GM21717 (cell line): ENCODE measurements around the gene KRT6B.

Source experiments
- ATAC-seq: cut with Tn5 transposase; IDR thresholded peaks from one replicate; pipeline ENCODE4 v1.9.1; 2021; ENCODE audit warnings: mild to moderate bottlenecking, moderate library complexity; ENCODE audit not compliant: unreplicated experiment

KRT6B gene

GRCh38 chr12:52437508-52437907, 14.4 kb downstream of the KRT6B start:
- ATAC-seq: no peak

GRCh38 chr12:52436828-52437474, 15.0 kb downstream of the KRT6B start:
- ATAC-seq: no peak

GRCh38 chr12:52436000-52436827, 15.7 kb downstream of the KRT6B start:
- no peak for ATAC-seq

GRCh38 chr12:52435659-52435999, 16.3 kb downstream of the KRT6B start:
- ATAC-seq: no peak

- no peak for ATAC-seq
These were observed 17.0 kb downstream of the KRT6B start for GRCh38 chr12:52434760-52435530.

GRCh38 chr12:52434081-52434733, 17.7 kb downstream of the KRT6B start, which contains the start of gene KRT75:
TSS of gene KRT75 (minus strand) at chr12:52434371. CDS start at chr12:52434304, 67 bp downstream.
- ATAC-seq: no peak

- ATAC-seq: no peak
These were observed 18.4 kb downstream of the KRT6B start for GRCh38 chr12:52433501-52434080.

GRCh38 chr12:52432559-52433207, 19.3 kb downstream of the KRT6B start:
- ATAC-seq: no peak

GRCh38 chr12:52428121-52428520, 23.8 kb downstream of the KRT6B start:
- no peak for ATAC-seq

GRCh38 chr12:52427083-52427482, 24.9 kb downstream of the KRT6B start:
- no peak for ATAC-seq

GRCh38 chr12:52426034-52426433, 25.9 kb downstream of the KRT6B start:
- no peak for ATAC-seq

- ATAC-seq: no peak
These were observed 26.5 kb downstream of the KRT6B start for GRCh38 chr12:52425466-52425865.

- no peak for ATAC-seq
These were observed 28.1 kb downstream of the KRT6B start for GRCh38 chr12:52423661-52424500.

- ATAC-seq: no peak
These were observed 28.9 kb downstream of the KRT6B start for GRCh38 chr12:52423035-52423434.

GRCh38 chr12:52419656-52420055, 32.3 kb downstream of the KRT6B start:
- ATAC-seq: no peak

GRCh38 chr12:52418576-52419110, 33.3 kb downstream of the KRT6B start:
- ATAC-seq: no peak

- no peak for ATAC-seq
These were observed 34.2 kb downstream of the KRT6B start for GRCh38 chr12:52417740-52418139.

- no peak for ATAC-seq
These were observed 35.2 kb downstream of the KRT6B start for GRCh38 chr12:52416795-52417194.
